Measurements from ENCODE around the gene TNFRSF4.

TNFRSF4 gene

DNA sequence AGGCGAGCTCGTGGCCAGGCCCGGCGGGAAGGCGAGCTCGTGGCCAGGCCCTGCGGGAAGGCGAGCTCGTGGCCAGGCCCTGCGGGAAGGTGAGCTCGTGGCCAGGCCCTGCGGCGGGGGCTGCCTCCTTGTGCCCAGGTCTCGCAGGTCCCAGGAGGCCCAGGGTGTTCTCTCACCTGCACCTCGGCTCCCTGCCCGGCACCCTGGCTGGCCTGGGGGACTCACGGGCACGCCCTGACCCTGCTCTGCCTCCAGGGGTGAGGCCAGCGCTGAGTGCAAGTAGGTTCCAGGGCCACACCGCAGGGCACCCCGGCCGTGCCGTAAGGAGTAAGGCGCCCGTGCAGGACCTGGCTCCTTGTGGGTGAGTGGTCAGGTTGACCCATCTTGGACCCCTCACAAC, 13.4 kb upstream of the TNFRSF4 start:
- DNase-seq (ENCODE audit: low read depth in 2 of 2): no peak
- no peak for TF ChIP-seq CTCF (IDR thresholded peaks at IDR 0.05; ENCODE audit: low read depth, low read length)
- no peak overlapping the region for H3K4me3 ChIP-seq (replicated peaks in 1 of 2; ENCODE audit: low read depth in 2 of 2, low read length in 2 of 2)

DNA sequence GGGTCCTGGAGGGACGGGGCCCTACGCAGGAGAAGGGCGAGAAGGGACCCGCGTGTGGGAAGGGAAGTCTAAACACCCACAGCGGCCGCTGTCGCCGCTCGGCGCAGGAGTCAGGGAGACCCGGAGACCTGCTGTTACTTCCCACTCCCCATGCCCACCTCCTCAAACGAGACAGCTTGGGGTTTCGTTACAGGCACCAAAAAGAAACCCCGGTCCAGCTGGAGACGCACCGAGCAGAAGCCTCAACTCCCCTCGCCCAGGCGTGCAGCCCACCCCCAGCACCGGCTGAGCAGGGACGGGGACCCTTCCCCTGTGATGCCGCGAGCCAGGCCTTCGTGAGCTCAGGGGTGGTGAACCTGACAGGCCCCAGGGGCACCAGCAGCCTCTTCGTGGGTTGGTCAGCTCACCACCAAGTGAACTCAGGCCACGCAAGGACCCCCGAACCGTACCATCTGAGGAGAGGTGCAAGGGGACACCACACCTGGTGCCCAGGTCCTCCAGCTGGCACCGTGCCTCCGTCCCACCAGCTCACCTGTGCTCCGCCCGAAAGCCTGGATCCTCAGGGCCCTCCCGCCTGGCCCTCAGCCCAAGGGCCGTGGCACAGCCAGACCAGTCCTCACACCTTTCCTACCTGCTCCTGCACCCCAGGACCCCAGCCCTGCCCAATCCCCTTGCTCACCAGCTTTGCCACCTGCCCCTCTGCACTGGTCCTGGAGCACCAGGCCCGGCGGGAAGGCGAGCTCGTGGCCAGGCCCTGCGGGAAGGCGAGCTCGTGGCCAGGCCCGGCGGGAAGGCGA, 12.8 kb upstream of the TNFRSF4 start:
- TF ChIP-seq CTCF (IDR thresholded peaks at IDR 0.05; ENCODE audit: low read depth, low read length): no peak
- no peak overlapping the region for H3K4me3 ChIP-seq (replicated peaks in 1 of 2; ENCODE audit: low read depth in 2 of 2, low read length in 2 of 2)
- no peak for DNase-seq (ENCODE audit: low read depth in 2 of 2)

GRCh38 chr1:1225913-1226312, 12.0 kb upstream of the TNFRSF4 start:
- no peak for TF ChIP-seq CTCF (IDR thresholded peaks at IDR 0.05; ENCODE audit: low read depth, low read length)
- H3K4me3 ChIP-seq (replicated peaks in 1 of 2; ENCODE audit: low read depth in 2 of 2, low read length in 2 of 2): no peak overlapping the region
- DNase-seq (ENCODE audit: low read depth in 2 of 2): no peak

GRCh38 chr1:1225238-1225845, 11.4 kb upstream of the TNFRSF4 start:
- no peak overlapping the region for H3K4me3 ChIP-seq (replicated peaks in 1 of 2; ENCODE audit: low read depth in 2 of 2, low read length in 2 of 2)
- no peak for TF ChIP-seq CTCF (IDR thresholded peaks at IDR 0.05; ENCODE audit: low read depth, low read length)
- no peak for DNase-seq (ENCODE audit: low read depth in 2 of 2)

DNA sequence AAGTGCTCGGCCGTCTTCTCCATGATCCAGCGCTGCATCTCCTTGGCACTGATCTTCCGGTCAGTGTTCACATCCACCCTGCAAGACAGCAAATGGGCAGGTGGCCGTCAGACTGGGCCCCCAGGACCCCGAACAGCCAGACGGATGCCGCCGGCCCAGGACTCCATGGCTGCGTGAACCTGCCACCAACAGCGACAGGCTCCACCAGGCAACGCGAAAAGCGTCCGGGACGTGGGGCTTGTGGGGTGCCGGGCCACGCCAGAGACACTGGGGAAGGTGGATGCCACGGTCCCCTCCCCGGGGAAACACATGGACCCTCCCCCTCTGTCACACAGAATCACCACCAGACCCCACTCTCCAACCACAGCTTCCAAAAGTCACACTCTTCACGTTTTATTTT, 9.9 kb upstream of the TNFRSF4 start:
- no peak for DNase-seq (ENCODE audit: low read depth in 2 of 2)
- no peak for TF ChIP-seq CTCF (IDR thresholded peaks at IDR 0.05; ENCODE audit: low read depth, low read length)
- no peak overlapping the region for H3K4me3 ChIP-seq (replicated peaks in 1 of 2; ENCODE audit: low read depth in 2 of 2, low read length in 2 of 2)

DNA sequence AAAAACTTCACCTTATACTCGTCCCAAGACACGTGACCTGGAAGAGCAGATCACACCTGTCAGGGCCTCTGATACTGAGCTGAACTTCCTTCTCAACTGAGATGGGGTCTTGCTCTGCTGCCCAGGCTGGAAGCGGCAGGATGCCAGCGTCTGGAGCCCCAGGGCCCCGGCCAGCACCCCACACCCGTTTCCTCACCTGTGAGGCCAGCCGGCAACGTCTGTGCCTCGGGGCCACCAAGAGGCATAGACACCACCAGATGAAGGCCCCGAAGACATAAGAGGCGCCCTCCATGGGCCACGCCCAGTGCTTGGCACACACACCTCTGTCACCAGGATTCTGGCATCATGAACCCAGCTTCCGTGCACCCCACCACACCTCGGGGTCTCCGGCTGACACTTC, 9.4 kb upstream of the TNFRSF4 start:
- no peak for DNase-seq (ENCODE audit: low read depth in 2 of 2)
- no peak for TF ChIP-seq CTCF (IDR thresholded peaks at IDR 0.05; ENCODE audit: low read depth, low read length)
- no peak overlapping the region for H3K4me3 ChIP-seq (replicated peaks in 1 of 2; ENCODE audit: low read depth in 2 of 2, low read length in 2 of 2)

All from cardiac fibroblast (primary cell).